Uterus (tissue), 2 donors: ENCODE measurements around the gene DEPDC5.

Experiments
- CTCF ChIP-seq, 4 experiments: fragments of 200-600 bp in 2 of 4; fragments of 450-650 bp in 2 of 4; sonication (generic) in 2 of 4; IDR thresholded peaks; one replicate each; pipeline ENCODE4 v1.5.1; 2016 to 2019; ENCODE audit warnings: antibody characterized with exemption in 4 of 4, mild to moderate bottlenecking in 2 of 4, moderate library complexity in 1 of 4
- POLR2A ChIP-seq, 2 donors: fragments of 450-650 bp; IDR thresholded peaks; one replicate each; pipeline ENCODE4 v1.6.1; 2016; ENCODE audit warnings: antibody characterized with exemption in 2 of 2, mild to moderate bottlenecking in 1 of 2, moderate library complexity in 1 of 2

DNA sequence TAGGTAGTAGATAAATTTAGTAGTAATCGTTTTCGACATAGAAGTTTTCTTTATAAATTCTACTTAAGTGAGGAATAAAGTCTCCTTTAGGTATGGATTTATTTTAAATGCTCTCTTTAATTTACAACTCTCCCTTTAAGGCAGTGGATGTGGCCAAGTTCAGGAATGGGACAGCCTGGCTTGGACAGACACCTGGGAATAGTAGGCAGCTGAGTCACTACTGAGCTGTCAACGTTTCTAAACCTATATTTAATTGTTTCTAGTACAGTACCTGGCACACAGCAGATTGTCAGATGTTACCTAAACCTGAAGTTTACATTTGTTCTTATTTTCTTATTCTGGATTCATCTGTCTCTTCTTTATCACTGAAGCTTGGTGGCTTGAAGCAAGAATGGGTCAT is 85.1 kb downstream of the DEPDC5 start:
- no peak for TF ChIP-seq POLR2A (IDR thresholded peaks at IDR 0.05)
- no peak for TF ChIP-seq CTCF (IDR thresholded peaks at IDR 0.05)
